Caco-2 (cell line): ENCODE measurements around the gene RAB40B. TPM values are rescaled to one million over a fixed set of nuclear protein-coding genes. Genes with fewer than 3 reads are reported as not detected.
A peak's percentile ranks its signal among the peaks of the same experiment; 100 is the strongest.

Source experiments
- BruUV-seq: library from RNA; stranded (reverse); fragments of 400-500 nt; replicated peaks from 2 replicates; lab custom pipeline; 2021; lab: Mats Ljungman, UMichigan
- CTCF ChIA-PET: fragments of 300-600 bp; sonication (Branson Sonifier 250); formaldehyde crosslinking; loops from one replicate; lab custom pipeline; 2022; ENCODE audit warnings: antibody characterized with exemption; lab: Charles Lee
- POLR2A ChIA-PET: fragments of 300-600 bp; sonication (Branson Sonifier 250); formaldehyde crosslinking; loops from one replicate; lab custom pipeline; 2022; ENCODE audit warnings: antibody characterized with exemption; lab: Charles Lee
- DNase-seq, 2 experiments: peaks; one replicate each; pipeline versions ENCODE4 v3.0.0 to v3.0.0-alpha.2; 2020 to 2022
- H3K27me3 ChIP-seq: replicated peaks from 2 replicates; pipeline ENCODE4 v1.6.0; 2011; ENCODE audit warnings: low read length; ENCODE audit not compliant: control insufficient read depth, insufficient read depth
- H3K36me3 ChIP-seq: 2 replicates; pipeline ENCODE4 v1.5.1; 2011; ENCODE audit warnings: low read length; ENCODE audit not compliant: control insufficient read depth, insufficient read depth
- H3K4me1 ChIP-seq: fragments of 250-450 bp; sonication (Bioruptor Pico); 2 replicates; pipeline ENCODE4 v1.5.1; 2020; ENCODE audit warnings: mild to moderate bottlenecking
- H3K4me3 ChIP-seq: 2 replicates; pipeline ENCODE4 v1.5.1; 2011; ENCODE audit warnings: low read depth, mild to moderate bottlenecking, control low read depth, low read length
- H3K9me3 ChIP-seq: fragments of 250-450 bp; sonication (Bioruptor Pico); 2 replicates; pipeline ENCODE4 v1.5.1; 2020; ENCODE audit warnings: mild to moderate bottlenecking, moderate library complexity
- H3K27ac Mint-ChIP-seq: one replicate; pipeline ENCODE4 v1.8.0; 2022; ENCODE audit warnings: mixed read lengths; ENCODE audit not compliant: unreplicated experiment
- H3K27me3 Mint-ChIP-seq: one replicate; pipeline ENCODE4 v1.8.0; 2022; ENCODE audit warnings: mixed read lengths; ENCODE audit not compliant: insufficient read depth, unreplicated experiment
- H3K36me3 Mint-ChIP-seq: one replicate; pipeline ENCODE4 v1.8.0; 2022; ENCODE audit warnings: mild to moderate bottlenecking, mixed read lengths; ENCODE audit not compliant: insufficient read depth, unreplicated experiment
- H3K4me1 Mint-ChIP-seq: one replicate; pipeline ENCODE4 v1.8.0; 2022; ENCODE audit warnings: low read depth, mixed read lengths; ENCODE audit not compliant: unreplicated experiment
- H3K4me3 Mint-ChIP-seq: one replicate; pipeline ENCODE4 v1.8.0; 2022; ENCODE audit warnings: mild to moderate bottlenecking, moderate library complexity, mixed read lengths; ENCODE audit not compliant: unreplicated experiment
- H3K9me3 Mint-ChIP-seq: one replicate; pipeline ENCODE4 v1.8.0; 2022; ENCODE audit warnings: mixed read lengths; ENCODE audit not compliant: unreplicated experiment
- CTCF ChIP-seq, 2 experiments: fragments of 200-600 bp in 1 of 2; IDR thresholded peaks; 1 replicate in 1 of 2; 2 replicates in 1 of 2; pipeline versions ENCODE4 v1.5.1 to v1.8.0; 2011 to 2022; ENCODE audit warnings: antibody characterized with exemption in 1 of 2, control low read depth in 1 of 2, inconsistent platforms in 1 of 2, low read depth in 1 of 2, low read length in 1 of 2, mild to moderate bottlenecking in 1 of 2, moderate library complexity in 1 of 2; ENCODE audit not compliant: insufficient read depth in 1 of 2, severe bottlenecking in 1 of 2, unreplicated experiment in 1 of 2
- intact Hi-C: fragments of 100-400 bp; cut with micrococcal nuclease; formaldehyde crosslinking; loops from one replicate; pipeline ENCODE4 v1.10.0; 2022; ENCODE audit not compliant: unreplicated experiment
- total RNA-seq: library from RNA; stranded (reverse); gene quantifications from 2 replicates; pipeline ENCODE4 v1.2.3, GENCODE V29; 2022

The RAB40B gene
- total RNA-seq, 1 experiment from 2014 or later, result 8.8 TPM

GRCh38 chr17:82639628-82640027, 58.9 kb downstream of the RAB40B start:
- peaks cover 10% of the 10 kb centered on the region for H3K4me1 ChIP-seq
- no peak for DNase-seq
- POLR2A ChIA-PET, result no interaction called here
- no peak overlapping the region for H3K4me3 Mint-ChIP-seq
- H3K4me3 ChIP-seq, result no peak overlapping the region
- no peak for TF ChIP-seq CTCF (IDR thresholded peaks at IDR 0.05; ENCODE audit: insufficient read depth in 1 of 2, low read depth in 1 of 2, low read length in 1 of 2, severe bottlenecking in 1 of 2, unreplicated experiment in 1 of 2)
- H3K27me3 ChIP-seq, result no peaks in the 10 kb centered on the region
- H3K9me3 Mint-ChIP-seq, result peaks cover 12% of the 10 kb centered on the region
- H3K4me1 Mint-ChIP-seq, result peaks cover 16% of the 10 kb centered on the region
- H3K36me3 ChIP-seq, result peaks cover 10% of the 10 kb centered on the region
- CTCF ChIA-PET, result interaction anchor here (0.6 kb wide), 1 partner anchor 103 kb away, joined by 3 read pairs; no protein-coding TSS in a partner anchor
- H3K9me3 ChIP-seq, result peaks cover 5% of the 10 kb centered on the region
- no peaks in the 10 kb centered on the region for H3K27me3 Mint-ChIP-seq
- intact Hi-C loops, result no loop called here
- BruUV-seq, result no TSS peak
- peaks cover 88% of the 10 kb centered on the region for H3K36me3 Mint-ChIP-seq
- peak overlapping the region; percentile 21 for H3K27ac Mint-ChIP-seq

- Mint-ChIP-seq H3K4me3 (no peak overlapping the region), H3K27me3 (no peaks in the 10 kb centered on the region), H3K27ac (no peak overlapping the region), H3K4me1 (peaks cover 16% of the 10 kb centered on the region), H3K36me3 (peaks cover 88% of the 10 kb centered on the region), H3K9me3 (peaks cover 12% of the 10 kb centered on the region)
- DNase-seq, result no peak
- BruUV-seq, result no TSS peak
- POLR2A ChIA-PET, result no interaction called here
- peaks cover 6% of the 10 kb centered on the region for H3K36me3 ChIP-seq
- no peaks in the 10 kb centered on the region for H3K27me3 ChIP-seq
- CTCF ChIA-PET, result no interaction called here
- H3K4me3 ChIP-seq, result no peak overlapping the region
- H3K4me1 ChIP-seq, result peaks cover 10% of the 10 kb centered on the region
- intact Hi-C loops, result no loop called here
- TF ChIP-seq CTCF (IDR thresholded peaks at IDR 0.05; ENCODE audit: insufficient read depth in 1 of 2, low read depth in 1 of 2, low read length in 1 of 2, severe bottlenecking in 1 of 2, unreplicated experiment in 1 of 2), result no peak
- peaks cover 5% of the 10 kb centered on the region for H3K9me3 ChIP-seq
Observed at GRCh38 chr17:82638183-82638773, 60.2 kb downstream of the RAB40B start.

GRCh38 chr17:82636626-82637598, 61.6 kb downstream of the RAB40B start:
- H3K4me1 ChIP-seq, result peaks cover 10% of the 10 kb centered on the region
- H3K9me3 ChIP-seq, result peaks cover 5% of the 10 kb centered on the region
- Mint-ChIP-seq H3K4me1 (peaks cover 16% of the 10 kb centered on the region), H3K27me3 (no peaks in the 10 kb centered on the region), H3K36me3 (peaks cover 89% of the 10 kb centered on the region), H3K9me3 (peaks cover 12% of the 10 kb centered on the region), H3K4me3 (no peak overlapping the region), H3K27ac (peak overlapping the region; percentile 77)
- ChIA-PET POLR2A (no interaction called here), CTCF (interaction anchor here (0.8 kb wide), 1 partner anchor 431 kb away, joined by 4 read pairs; no protein-coding TSS in a partner anchor)
- no peak overlapping the region for H3K4me3 ChIP-seq
- no peak for TF ChIP-seq CTCF (IDR thresholded peaks at IDR 0.05; ENCODE audit: insufficient read depth in 1 of 2, low read depth in 1 of 2, low read length in 1 of 2, severe bottlenecking in 1 of 2, unreplicated experiment in 1 of 2)
- BruUV-seq, result TSS peak; percentile 97
- peaks cover 6% of the 10 kb centered on the region for H3K36me3 ChIP-seq
- peak; percentile 66 to 75 for DNase-seq
- intact Hi-C loops, result no loop called here
- H3K27me3 ChIP-seq, result no peaks in the 10 kb centered on the region
